GM19351 (cell line): Measurements from ENCODE around the gene TNFRSF14.
"Not testable (repeated sequence)": the region's sequence is repeated elsewhere in the genome, so short reads cannot be mapped to it uniquely, and the experiment has no call there.

Experiments
- ATAC-seq: cut with Tn5 transposase; IDR thresholded peaks from one replicate; pipeline ENCODE4 v1.9.1; 2021; ENCODE audit warnings: mild to moderate bottlenecking, moderate library complexity; ENCODE audit not compliant: unreplicated experiment

The TNFRSF14 gene

GRCh38 chr1:2552189-2552588 lies 4.0 kb upstream of the TNFRSF14 start:
- ATAC-seq = no peak

DNA sequence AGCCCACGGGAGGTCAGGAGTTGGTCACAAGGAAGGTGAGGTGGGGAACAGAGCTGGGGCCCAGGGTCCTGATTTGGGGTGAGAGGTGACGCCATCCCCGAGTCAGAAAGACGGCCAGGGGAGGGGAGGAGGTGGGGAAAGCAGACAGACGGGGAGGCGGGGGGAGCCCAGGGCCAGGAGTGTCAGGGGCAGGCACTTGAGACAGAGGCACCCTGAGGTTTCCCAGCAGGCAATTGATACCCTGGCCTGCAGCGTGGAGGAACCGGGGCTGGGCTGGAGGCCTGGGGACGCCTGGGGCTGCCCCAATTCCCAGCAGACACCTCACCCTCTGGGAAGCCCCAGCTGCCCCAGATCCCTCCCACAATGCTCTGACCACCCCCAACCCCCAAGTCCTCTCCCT lies 3.1 kb upstream of the TNFRSF14 start:
- ATAC-seq = not testable (repeated sequence)

- no peak for ATAC-seq
These were observed 2.1 kb upstream of the TNFRSF14 start for GRCh38 chr1:2553871-2554620.

DNA sequence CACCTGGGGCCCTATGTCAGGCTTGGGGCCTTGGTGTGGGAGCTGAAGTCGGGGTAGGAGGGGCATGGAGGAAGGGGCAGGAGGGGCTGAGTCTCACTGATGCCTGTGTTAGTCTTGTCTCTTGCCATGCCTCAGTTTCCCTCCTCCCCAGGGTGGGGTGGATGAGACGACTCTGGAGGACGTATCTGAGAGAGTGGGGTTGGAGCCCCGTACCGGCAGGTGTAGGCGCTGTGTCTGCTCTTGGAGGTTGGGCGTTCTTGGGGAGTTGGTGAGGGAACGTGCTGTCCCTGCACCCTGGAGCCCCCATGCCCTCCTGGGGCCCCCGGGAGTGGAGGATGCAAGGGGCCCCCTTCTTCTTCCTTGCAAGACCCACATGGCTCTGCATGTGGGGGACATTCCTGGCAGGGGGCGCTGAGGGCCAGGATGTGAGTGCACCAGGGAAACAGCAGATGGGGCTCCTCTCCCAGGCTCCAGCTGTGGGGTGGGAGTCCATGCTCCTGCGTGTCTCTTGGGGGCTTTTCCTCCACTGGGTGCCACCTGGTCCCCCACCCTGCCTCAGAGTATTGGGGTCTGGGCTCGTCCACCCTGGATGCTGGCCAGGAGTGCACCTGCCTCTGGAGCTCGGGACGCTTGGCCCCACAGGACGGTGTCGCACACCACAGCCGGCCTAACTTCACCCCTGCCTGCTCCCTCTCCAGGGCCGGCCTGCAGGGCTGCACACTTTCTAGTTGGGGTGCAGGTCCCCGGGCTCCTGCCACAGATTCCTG lies 1.4 kb upstream of the TNFRSF14 start:
- ATAC-seq = no peak

GRCh38 chr1:2555634-2556276 lies 416 bp upstream of the TNFRSF14 start:
- ATAC-seq = peak; percentile 36

GRCh38 chr1:2556678-2557481 lies 709 bp downstream of the TNFRSF14 start:
- peak; percentile 36 for ATAC-seq

DNA sequence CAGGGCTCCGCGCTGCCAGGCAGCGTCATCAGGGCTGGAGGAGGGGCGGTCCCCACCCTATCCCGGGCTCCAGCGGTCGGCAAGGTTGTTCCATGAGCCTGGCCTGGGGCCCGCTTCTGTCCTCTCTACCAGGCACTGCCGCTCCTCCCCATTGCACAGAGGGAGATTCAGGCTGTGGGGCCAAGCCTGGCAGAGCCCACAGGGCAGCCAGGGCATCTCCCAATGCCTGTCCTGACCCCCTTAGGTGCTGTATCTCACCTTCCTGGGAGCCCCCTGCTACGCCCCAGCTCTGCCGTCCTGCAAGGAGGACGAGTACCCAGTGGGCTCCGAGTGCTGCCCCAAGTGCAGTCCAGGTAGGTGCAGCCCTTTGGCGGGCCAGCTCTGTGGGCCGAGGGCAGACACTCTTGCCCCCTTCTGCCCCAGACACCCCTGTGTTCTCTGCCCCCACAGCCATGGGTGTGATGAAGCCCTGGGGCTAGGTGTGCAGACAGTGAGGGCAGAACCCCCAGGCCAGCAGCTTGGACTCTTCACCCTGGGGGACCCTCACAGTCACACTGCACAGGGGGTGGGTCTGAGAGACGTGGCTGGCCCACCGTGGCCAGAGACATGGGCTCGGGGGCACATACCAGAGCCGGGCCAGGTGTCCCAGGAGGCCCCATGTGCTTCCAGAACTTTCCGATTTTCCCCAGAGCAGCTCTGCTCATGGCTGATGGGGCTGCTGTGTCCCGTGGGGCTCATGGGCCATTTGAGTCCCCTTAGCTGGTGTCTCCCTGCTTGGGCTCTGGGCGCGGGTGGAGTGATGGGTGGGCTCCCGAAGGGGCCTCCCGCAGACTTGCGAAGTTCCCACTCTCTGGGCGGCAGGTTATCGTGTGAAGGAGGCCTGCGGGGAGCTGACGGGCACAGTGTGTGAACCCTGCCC lies 1.6 kb downstream of the TNFRSF14 start:
- no peak for ATAC-seq

GRCh38 chr1:2558420-2558819 lies 2.2 kb downstream of the TNFRSF14 start:
- no peak for ATAC-seq

DNA sequence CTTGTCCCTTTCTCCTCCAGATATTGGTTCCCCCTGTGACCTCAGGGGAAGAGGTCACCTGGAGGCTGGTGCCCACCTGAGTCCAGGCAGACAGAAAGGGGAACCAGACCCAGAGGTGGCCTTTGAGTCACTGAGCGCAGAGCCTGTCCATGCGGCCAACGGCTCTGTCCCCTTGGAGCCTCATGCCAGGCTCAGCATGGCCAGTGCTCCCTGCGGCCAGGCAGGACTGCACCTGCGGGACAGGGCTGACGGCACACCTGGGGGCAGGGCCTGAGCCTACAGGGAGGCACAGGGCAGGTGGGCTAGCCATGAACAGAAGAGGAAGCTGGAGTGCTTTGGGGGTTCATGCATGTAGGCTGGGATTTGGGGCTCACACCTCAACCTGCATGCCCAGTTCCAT lies 2.7 kb downstream of the TNFRSF14 start:
- no peak for ATAC-seq

GRCh38 chr1:2559509-2560298 lies 3.5 kb downstream of the TNFRSF14 start:
- ATAC-seq = no peak

- no peak for ATAC-seq
These were observed 4.3 kb downstream of the TNFRSF14 start for GRCh38 chr1:2560299-2561073.

- ATAC-seq = no peak
These were observed 5.3 kb downstream of the TNFRSF14 start for GRCh38 chr1:2561446-2561845.

DNA sequence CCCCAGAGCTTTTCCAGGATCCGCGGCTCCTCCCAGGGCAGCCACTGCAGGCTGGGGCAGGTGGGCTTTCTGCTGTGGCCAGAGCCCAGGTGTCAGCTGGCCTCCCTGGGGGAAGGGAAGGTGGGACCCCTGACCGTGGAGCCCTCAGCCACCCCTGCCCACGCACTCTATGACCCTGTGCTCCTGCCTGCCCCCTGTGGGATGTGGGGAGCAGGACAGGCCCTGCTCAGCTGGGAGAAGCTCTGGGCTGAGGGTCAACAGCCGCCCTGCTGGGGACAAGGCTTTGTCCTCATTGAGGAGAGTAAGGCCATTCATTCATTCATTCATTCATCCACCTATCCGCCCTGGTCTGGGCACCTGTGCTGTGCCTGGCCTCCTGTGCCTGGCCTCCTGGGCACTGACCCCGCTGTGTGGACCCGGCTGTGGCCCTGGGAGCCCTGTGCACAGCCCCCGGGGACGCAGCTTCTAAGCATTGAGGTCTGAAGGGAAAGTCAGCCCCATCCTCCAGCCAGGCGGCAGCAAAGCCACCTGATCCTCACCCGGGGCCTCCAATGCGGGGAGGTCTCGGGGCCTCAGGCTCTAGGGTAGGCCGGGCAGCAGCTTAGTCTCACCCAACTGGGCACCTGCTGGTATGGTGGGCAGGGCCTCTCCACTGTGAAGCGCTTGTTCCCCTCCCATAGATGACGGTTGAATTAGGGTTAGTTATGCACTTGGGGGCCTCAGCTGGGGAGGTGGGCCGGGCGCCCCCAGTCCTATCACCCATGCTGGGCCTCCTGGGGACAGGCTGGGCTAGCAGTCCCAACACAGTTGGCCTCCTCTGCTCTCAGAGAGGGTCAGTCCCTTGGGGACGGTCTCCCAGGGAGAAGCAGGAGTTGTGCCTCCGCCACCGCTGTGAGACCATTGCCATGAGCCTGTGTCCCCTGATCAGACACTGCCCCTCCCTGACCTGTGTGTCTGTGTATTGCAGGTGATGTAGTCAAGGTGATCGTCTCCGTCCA lies 6.0 kb downstream of the TNFRSF14 start:
- no peak for ATAC-seq

GRCh38 chr1:2563205-2563604 lies 7.0 kb downstream of the TNFRSF14 start:
- ATAC-seq = no peak

DNA sequence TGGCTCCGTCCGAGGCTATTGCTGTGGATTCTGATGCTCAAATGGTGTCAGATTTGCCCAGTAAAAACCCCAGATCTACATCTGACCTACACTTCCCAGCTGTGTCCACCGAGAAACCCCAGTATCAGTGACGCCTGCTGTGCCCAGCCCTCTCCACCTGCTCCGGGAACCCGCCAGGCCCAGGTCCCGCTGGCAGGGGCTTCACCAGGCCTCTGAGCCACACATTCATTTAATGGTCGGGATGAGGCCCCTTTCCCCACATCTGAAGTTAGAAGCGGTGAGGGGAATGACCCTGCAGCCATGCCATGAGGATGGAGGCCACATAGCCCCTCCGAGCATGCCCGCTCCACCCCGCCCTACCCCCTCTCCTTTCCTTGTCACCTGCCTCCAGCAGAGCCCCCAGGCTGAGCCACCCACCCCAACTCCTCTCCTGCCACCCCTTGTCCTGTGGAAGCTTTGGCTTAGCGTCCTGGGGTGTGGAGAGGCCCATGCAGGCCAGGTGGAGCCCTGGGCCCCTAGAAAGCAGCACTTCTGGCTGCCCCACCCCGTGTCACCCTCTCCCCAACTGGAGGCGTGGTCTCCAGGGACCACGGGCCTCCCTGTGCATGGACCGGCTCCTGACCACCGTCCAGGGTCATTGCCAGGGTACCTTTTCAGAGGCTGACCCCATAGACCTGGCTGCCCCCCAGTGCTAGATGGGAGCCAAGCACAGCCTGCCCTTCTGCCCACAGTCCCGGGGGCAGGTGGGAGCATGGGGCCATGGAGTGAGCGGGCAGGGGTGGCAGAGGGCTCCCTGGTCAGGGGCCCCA lies 8.0 kb downstream of the TNFRSF14 start:
- ATAC-seq = no peak

DNA sequence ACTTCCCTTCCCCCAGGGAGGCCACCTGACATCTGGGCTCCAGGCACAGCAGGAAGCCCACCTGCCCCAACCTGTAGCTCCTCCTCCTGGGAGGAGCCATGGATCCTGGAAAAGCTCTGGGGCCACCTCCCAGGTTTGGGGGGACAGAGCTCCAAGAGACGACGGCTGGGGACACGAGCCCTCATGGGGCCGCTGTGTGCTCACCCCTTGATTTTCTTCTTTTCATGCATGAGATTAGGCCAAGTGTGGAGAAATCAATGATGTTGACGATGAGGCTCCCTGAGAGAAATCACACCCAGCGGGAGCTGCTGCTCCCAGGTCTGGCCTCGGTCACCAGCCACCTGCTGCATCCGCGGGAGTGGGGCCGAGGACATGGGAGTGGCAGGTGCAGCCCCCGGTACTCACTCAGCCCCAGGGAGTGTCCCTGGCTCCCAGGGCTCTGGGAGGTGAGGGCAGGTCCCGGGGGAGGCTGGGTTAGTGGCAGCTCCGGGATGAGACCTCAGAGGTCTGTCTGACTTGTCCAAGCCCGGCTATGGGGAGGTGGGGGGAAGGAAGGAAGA lies 8.7 kb downstream of the TNFRSF14 start:
- no peak for ATAC-seq
